Right renal cortex interstitium (tissue), 3 donors: ENCODE measurements around the gene COX14. TPM values are rescaled to one million over a fixed set of nuclear protein-coding genes. Genes with fewer than 3 reads are reported as not detected.

Source experiments
- DNase-seq, 3 donors: peaks; one replicate each; pipeline ENCODE4 v3.0.0-alpha.2; 2013; ENCODE audit warnings: low read depth in 3 of 3, low spot score in 2 of 3
- polyA plus RNA-seq, 3 donors: library from polyadenylated mRNA; unstranded; fragments of 120-200 nt; gene quantifications; one replicate each; pipeline ENCODE4 v1.2.1, GENCODE V29; 2013; ENCODE audit not compliant: insufficient read length in 3 of 3

Gene COX14
- polyA plus RNA-seq, 3 donors, result 51.8 to 58.8 (median 54.8) TPM

DNA sequence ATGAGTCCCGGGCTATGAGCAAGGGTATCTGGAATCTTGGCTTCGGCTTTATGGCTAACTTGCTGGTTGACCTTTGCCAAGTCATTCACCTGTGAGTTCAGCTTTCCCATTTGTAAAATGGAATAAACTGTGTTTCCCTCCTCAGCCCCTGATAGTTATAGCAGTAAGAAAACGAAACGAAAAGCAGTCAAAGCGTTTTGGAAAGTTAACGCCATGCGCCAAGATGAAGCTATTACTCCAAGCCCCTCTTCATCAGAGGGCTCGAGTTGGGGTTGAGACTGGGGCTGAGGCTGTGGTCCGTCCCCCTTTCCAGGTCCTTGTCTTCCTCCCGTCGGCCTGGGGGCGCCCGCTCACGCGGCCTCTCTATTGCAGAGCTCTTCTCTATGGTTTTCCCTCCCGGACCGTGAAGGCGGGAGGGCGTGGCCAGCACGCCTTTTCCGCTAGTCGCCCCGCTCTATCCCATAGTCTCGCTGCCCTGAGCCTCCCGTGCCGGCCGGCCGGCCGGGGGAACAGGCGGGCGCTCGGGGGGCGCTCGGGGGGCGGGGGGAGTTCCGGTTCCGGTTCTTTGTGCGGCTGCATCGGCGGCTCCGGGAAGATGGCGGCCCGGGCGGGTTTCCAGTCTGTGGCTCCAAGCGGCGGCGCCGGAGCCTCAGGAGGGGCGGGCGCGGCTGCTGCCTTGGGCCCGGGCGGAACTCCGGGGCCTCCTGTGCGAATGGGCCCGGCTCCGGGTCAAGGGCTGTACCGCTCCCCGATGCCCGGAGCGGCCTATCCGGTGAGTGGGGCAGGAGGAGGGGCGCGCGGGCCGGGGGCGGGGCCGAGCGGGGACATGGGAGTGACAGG lies 27.0 kb upstream of the COX14 start, which contains the start of gene SMARCD1:
Gene SMARCD1 (plus strand): TSS at position 568 of the 840 bp plus-strand sequence. CDS start 28 bp downstream, at position 596.
- DNase-seq, result peak; percentile 74 to 85 (median 84)

DNA sequence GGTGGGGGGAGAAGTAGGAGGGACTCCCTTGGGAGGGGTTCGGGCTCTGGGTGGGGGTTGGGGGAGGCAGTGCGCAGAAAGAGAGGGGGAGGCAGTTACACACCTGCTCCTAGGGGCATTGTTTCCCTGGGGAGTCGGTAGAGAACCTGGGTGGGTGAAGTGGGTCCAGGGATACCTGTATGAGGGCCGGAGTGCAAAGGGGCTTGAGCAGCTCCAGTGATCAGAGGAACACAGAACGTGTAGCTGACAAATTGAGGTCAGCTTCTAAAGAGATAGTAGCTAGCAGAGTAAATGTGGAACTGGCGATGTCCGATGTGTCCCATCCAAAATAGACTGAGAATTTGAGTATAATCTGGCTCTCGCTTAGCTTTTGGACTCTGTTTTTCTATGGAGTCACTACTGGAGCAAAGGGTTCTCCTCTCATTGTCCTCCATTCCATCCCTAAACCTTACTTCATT lies 26.4 kb upstream of the COX14 start:
- DNase-seq, result no peak

DNA sequence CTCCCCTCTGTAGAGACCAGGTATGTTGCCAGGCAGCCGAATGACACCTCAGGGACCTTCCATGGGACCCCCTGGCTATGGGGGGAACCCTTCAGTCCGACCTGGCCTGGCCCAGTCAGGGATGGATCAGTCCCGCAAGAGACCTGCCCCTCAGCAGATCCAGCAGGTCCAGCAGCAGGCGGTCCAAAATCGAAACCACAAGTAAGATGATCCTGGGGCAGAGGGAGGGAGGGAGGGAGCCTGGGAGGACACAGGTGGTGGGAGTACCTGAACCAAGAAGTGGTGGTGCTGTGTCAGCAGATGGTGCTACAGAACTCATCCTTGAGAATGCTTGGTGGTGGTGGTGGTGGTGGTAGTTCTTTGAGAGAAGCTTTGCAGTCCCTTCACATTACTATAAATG lies 25.9 kb upstream of the COX14 start:
- no peak for DNase-seq

DNA sequence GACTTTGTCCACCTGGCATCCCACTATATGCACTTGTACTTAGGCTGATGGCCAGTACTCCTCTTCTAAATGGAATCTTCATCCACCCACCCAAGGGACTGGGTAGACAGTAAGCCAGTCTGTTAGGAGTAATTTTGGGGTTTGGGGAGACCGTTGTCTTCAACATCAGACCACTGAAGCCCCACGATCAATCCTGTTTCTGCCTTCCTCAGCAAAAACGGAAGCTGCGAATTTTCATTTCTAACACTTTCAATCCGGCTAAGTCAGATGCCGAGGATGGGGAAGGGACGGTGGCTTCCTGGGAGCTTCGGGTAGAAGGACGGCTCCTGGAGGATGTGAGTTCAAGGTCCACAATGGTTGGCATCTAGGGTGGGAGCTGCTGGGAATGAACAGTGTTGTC lies 24.9 kb upstream of the COX14 start:
- no peak for DNase-seq

DNA sequence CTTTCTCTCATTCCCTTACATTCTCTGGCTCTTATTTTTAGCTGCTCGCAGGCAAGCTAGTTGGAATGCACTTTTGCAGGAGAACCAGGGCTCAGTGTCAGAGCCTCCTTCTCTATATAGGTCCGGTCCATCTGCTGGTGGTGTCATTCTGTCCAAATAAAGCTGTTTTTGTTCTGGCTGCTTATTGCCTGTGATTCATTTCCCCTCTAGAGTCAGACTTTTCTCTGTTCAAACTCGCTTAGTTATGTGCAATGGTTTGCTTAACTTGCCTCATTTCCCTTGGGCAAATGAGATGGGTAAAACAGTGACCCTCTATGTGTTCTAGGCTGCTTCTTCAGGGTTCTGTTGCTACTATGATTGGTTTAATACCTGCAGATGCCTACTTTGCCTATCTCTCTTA lies 24.0 kb upstream of the COX14 start:
- DNase-seq, result no peak

DNA sequence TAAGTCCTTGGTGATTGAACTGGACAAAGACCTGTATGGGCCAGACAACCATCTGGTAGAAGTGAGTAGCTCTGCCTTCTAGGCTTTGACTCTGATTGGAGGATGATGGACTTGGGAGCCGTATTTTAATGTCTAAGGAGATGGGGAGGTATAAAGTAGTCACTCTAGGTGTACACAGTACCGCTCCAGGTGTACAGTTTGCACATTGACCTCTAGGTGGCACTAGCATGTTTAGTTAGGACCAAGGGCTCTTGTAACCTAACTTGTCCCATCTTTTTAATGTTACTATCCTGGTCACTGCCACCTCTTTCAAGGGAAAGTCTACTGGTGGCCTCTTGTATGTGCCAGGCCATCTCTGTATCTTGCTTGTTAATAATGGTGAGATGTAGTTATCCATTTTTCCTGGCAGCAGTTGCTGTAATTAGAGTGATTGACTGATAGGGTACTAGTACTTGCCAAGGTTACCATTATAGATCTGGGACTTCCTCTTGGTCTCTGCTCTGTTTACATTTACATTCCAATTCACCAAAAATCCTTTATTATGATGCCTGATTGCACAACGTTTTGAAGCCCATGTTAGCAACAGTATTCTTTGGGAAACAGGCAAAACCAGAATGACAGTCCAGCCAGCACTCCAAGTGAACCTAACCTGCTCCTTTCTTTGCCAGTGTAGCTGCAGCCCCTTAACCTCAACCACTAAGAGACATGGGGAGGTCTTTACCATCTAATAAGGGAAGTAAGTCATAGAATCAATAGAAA lies 23.3 kb upstream of the COX14 start:
- no peak for DNase-seq

DNA sequence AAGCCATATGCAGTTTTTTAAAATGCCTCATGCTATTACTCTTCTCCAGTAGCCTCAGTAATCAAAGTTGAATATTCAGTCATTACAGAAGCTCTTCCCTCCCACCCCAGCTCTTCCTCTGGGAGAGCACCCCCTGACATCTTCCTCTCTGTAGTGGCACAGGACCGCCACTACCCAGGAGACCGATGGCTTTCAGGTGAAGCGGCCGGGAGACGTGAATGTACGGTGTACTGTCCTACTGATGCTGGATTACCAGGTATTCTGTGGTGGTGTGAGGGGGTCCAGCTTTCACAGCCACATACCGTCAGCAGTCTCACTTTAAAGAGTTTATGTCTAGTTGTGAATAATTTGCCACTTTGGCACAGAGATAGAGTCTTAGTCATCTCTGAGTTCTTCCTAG lies 22.3 kb upstream of the COX14 start:
- DNase-seq, result no peak

DNA sequence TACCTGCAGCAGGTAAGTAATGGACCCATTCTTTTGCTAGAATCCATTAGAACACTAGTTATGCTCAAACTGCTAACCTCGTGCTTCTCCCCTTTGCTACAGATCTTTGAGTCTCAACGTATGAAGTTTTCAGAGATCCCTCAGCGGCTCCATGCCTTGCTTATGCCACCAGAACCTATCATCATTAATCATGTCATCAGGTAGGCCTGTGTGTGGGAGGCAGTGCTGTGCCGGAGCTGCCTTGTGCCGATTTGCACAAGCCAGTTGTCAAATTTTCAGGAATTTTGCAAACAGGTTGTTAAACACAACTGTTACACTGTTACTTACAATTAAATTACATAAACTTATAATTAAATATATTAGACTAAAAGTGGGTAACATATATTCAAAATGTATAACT lies 21.6 kb upstream of the COX14 start:
- no peak for DNase-seq

DNA sequence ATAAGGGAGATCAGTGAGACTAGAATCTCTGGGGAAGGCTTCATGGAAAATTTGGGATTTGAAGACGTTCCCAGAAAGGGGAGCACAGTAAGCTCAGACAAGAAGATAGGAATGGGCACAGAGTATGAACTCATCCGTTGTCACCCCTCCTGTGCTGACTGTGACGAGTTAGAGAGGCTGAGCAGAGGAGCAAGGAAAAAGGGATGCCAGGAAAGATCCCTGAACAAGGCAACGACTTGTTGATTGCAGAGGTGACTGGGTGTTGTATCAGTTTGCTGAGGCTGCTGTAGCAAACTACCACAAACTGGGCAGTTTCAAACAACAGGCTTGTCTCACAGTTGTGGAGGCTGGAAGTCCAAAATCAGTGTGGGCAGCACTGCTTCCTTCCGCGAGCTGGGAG lies 14.1 kb upstream of the COX14 start:
- DNase-seq, result no peak

DNA sequence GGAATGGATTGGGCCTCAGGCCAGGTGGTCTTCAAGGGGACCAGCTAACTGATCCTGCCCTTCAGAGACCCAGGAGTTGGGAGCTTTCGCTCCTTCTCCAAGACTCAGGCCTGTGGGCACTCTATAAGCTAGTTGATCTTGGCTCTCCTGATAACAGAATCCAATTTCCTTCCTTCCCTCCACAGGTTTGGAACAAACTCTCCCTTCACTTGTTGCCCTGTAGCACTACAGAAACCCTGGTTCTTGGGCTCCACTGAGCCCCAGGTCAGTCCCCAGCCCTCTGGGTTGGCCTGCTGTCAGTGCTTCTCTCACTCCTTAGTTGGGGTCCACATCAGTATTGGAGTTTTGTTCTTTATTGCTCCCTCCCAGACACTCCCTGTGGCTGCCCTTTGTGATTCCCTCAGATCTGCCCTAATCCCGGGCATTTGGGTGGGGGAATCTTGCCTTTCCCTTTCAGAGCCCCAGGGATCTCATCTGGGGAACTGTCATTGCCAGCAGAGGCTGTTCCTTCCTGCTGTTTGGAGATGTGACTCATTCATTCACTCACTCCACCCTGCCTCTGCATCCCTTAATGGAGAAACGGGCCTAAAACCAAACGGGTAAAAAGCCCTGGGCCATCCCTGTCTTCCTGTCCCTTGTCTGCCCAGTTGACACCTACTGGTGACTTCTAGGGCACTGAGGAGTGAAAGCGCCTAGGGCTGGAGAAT lies 12.6 kb upstream of the COX14 start:
- no peak for DNase-seq

DNA sequence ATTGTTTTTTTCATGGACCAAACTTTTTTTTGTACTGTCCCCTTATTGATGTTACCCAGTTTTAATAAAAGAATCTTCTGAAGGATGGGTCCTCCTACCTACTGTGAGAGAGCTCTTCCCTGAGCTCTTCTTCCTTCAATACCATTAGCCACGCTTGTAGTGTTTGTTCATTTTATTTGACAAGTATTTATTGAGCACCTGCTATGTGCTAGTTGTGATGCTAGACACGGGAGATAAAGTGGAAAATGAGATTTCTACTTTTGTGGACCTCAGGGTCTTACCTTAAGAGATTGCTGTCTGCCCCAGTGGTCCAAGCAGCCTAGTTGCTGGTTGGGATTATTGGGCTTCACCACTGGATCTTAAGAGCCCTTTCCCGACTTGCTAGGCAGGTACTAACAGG lies 11.5 kb upstream of the COX14 start:
- DNase-seq, result no peak

DNA sequence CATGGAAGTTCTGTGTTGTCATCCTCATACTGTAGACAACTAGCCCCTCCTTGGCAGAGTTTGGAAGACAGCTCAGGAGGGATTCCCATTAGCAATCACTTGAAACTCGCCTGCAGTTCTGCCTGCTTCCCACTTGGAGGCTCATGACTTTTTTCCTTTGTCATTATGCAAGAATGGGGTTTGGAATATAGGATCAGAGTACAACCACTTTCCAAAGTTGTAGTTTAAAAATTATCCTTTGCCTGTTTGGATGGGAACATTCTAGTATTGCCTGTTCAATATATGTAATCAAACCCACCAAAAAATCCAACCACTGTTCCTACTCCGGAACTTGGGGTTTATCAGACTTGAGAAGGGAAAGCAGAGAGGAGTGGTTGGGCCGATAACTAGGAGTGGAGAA lies 10.4 kb upstream of the COX14 start:
- DNase-seq, result no peak

DNA sequence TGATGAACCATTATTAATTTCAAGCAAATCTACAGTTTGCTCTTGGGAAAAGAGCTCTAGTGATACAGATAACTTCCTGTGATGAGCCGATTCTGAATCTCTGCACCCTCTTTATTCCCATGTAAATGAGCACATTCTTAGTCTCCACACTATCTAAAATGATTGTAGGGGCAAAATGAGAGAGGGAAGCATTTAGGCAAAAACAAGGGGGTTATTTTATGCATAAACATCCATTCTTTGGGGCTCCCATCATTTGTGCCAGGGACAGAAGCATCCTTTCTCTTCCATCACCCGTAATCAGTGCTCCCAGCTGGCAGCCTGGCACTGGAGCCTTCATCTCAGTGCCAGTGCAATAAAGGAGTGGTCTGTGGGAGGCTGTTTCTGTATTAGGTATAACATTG lies 9.9 kb upstream of the COX14 start:
- DNase-seq, result no peak

DNA sequence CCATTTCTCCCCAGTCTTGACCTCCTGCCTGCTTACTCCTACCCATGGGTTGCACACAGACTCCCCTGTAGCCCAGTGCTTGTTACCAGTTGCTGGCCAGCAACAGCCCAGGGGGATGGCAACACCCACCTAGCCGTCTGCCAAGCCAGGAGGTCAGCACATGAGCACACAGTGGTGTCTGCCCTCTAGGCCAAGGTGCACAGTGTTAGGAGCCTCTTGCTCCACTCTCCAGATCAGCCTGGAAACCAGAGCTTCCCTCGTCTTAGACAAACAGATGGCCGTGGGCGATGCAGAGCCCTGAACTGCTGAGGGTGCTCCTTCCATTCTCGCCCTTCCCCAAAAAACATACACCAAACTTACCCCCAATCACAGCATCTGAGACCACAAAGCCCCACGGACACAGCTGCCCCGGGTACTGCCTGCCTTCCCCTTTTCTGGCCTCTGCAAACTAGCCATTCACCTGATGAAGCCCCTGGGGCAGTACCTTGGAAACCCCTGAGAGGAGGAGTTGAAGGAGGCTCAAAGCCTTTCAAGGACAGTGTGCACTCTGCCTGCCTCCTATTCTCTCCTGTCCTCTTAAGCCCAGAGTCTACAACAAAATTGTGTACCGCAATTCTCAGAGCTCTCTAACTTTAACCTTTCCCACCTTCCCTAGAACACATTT lies 9.3 kb upstream of the COX14 start:
- DNase-seq, result no peak

DNA sequence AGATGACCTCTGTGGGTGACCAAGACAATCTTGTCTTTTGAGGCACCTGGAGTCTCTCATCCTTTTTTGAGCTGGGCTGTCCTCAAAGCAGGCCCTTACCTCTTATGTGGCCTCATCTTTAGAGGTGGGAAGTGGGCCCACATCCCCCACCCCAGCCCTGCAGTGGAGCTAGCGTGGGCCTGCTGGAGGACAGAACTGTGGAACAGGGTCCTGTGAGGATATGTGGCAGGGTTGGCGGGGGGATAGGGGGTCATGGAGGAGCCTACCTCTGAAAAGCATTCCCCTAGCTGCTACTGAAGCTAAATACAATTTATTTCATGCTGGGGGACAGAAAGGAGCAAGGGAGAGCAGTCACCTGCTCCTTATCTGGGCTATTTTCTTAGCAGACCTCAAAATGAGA lies 8.7 kb upstream of the COX14 start:
- DNase-seq, result no peak

DNA sequence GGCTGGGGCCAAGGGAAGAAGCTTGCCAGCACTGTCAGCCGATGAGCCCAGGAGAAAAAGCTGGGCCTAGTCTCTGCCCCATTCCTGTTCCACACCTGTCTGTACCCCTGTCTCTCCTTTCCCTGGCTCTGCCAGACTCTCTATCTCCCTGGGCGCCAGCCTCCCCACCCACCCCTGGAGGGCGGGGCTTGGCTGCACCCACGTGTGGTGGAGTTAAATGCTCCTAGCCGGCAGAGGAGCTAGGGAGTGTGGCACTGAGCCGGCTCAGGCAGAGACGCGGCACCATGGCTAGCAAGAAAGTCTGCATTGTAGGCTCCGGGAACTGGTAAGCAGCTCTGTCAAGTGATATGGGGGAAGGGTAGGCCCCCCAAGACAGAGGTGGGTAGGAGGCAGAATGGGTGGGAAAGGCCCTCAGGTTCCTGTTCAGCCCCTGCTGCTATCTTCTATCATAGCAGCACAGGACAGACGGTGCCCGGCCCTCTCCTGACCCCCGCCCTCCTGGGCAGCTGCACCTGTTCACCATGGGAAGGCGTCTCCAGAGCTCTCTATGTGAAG lies 8.2 kb upstream of the COX14 start, which contains the start of gene GPD1:
Gene GPD1 (plus strand): TSS at position 242 of the 555 bp plus-strand sequence. CDS start 43 bp downstream, at position 285.
- no peak for DNase-seq

DNA sequence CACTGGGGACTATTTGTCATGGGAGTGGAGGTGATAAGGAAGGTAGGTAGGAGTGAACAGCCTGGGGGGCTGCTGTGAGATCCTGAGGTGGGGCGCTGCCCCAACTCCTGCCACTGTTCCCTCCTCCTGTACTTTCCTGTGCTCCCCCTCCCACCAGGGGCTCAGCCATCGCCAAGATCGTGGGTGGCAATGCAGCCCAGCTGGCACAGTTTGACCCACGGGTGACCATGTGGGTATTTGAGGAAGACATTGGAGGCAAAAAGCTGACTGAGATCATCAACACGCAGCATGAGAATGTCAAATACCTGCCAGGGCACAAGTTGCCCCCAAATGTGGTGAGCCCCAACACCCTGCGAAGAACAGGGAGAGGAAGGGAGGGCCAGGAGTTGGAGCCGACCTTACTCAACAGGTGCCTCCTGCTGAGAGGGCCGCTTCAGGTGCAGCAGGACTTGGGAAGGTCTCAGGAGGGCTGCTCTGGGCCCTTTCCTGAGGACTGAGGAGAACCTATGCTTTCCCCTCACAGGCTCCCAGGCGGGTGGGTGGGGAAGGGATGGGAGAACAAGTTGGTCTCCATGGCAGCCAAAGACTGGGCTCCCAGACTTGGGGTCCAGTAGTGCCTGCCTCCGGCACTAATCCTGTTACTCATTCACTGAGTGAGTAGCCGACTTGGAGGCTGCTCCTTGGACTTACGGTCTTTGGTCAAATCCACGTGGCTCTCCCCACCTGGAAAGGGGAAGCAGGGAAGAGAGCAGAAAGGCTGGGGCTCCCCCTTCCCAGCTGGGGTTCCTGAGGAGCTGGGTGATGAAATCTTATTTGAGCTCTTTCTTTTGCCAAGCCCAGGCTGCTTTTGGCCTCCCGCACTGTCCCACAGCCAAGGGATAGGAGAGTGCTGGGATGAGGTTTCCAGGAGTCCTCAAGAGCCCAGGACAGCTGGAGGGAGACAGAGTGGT lies 7.3 kb upstream of the COX14 start:
- no peak for DNase-seq

DNA sequence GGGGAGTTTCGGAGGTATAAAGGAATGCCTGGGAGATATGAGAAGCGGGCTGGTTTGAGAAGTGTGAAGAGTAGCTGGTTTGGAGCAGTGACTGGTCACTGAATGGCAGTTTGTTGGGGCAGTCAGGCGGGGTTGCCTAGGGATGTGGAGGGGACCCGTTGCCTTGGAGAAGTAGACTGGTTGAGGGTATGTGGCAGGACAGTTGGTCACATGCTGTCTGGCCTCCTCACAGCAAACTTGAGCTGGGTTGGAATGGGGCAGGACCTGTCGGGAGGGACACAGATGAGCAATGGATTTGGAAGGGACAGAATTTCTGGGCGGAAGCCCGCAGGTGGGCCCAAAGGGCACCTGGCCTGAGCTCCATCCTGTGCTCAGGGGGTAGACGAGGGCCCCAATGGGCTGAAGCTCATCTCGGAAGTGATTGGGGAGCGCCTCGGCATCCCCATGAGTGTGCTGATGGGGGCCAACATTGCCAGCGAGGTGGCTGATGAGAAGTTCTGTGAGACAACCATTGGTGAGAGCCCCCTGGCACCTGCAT lies 6.1 kb upstream of the COX14 start:
- no peak for DNase-seq

DNA sequence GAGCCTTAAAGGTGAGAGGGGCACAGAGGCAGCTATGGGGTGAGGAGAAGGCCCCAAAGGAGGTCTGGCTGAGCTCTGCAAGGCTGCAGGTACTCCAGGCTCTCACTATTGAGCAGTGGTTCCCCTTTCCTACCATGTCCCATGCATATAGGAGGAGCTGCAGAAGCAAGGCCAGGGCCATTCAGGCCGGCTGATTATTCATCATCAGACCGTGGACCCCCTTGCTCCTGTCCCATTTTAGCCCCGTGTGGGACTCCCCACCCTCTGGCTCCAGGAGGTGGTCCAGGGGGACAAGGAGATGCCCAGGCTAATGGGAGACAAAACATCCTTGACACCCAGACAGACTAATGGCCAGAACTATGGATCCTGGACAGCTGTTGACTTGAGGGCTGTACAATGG lies 5.1 kb upstream of the COX14 start:
- no peak for DNase-seq
